ENCODE measurements around the gene C2orf92.

GRCh38 chr2:97708608-97709007 is 39.1 kb downstream of the C2orf92 start:
- TF ChIP-seq CTCF (conservative IDR thresholded peaks at IDR 0.05; ENCODE audit: low read length) (no peak), EZH2phosphoT487 (IDR thresholded peaks at IDR 0.05; ENCODE audit: borderline replicate concordance, low read depth, low read length) (no peak)
